Muscle of leg (tissue), 11 donors: Measurements from ENCODE around the gene KLK2. TPM values are rescaled to one million over a fixed set of nuclear protein-coding genes. Genes with fewer than 3 reads are reported as not detected.

Experiments used
- DNase-seq: peaks from one replicate; pipeline ENCODE4 v3.0.0; 2013
- H3K27ac ChIP-seq: one replicate; pipeline ENCODE4 v1.5.1; 2013; ENCODE audit warnings: mild to moderate bottlenecking, low read length, control low read depth
- H3K27me3 ChIP-seq: one replicate; pipeline ENCODE4 v1.6.1; 2013; ENCODE audit warnings: low read length; ENCODE audit not compliant: control insufficient read depth, insufficient read depth
- H3K36me3 ChIP-seq: one replicate; pipeline ENCODE4 v1.6.1; 2013; ENCODE audit warnings: low read length; ENCODE audit not compliant: control insufficient read depth, insufficient read depth
- H3K4me1 ChIP-seq: one replicate; pipeline ENCODE4 v1.6.1; 2013; ENCODE audit warnings: low read length; ENCODE audit not compliant: control insufficient read depth, insufficient read depth
- H3K4me3 ChIP-seq: one replicate; pipeline ENCODE4 v1.5.1; 2013; ENCODE audit warnings: low read length, control low read depth
- H3K9me3 ChIP-seq: replicated peaks from 2 replicates; pipeline ENCODE4 v1.6.1; 2013; ENCODE audit warnings: low read depth, low read length; ENCODE audit not compliant: control insufficient read depth
- WGBS: methylation state at CpG from one replicate; pipeline ENCODE4 v1.1.5; 2013; ENCODE audit warnings: missing lambda C conversion rate; ENCODE audit not compliant: insufficient coverage; 5-methylcytosine and 5-hydroxymethylcytosine counted together
- polyA plus RNA-seq, 8 donors: library from polyadenylated mRNA; unstranded; fragments of 120-200 nt; gene quantifications; one replicate each; pipeline versions ENCODE4 v1.2.1 to v1.2.3, GENCODE V29; 2013; ENCODE audit warnings: inconsistent platforms in 1 of 8, low replicate concordance in 1 of 8; ENCODE audit not compliant: insufficient read length in 8 of 8, insufficient read depth in 1 of 8
- total RNA-seq: library from RNA; stranded (reverse); fragments of 120-200 nt; gene quantifications from one replicate; pipeline ENCODE4 v1.2.4, GENCODE V29; 2013

KLK2 gene
- total and polyA plus RNA-seq, 9 donors, result 0.30 TPM; not detected in 8

DNA sequence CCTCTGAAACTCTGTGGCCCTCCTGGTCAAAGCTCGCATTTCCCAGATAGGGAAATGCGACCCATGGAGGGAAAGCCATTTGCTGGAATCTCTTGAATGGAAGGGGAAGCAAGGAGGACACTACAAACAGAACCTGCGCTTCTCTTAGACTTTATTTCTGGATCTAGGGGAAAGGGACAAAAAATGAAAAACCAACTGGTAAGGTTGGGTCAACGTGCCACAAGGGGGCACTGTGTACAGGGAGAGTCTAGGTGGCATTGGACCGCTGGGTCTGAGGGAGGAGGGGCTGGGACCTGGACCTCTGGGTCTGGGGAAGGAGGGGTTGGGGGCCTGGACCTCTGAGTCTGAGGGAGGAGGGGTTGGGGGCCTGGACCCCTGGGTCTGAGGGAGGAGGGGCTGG, 33.0 kb downstream of the KLK2 start:
- peaks cover 38% of the 10 kb centered on the region for H3K27me3 ChIP-seq
- no peak for DNase-seq
- H3K4me3 ChIP-seq, result no peak overlapping the region
- H3K27ac ChIP-seq, result no peak overlapping the region
- WGBS, result 28% methylated on average over 5 of the region's 5 CpGs
- peaks cover 2% of the 10 kb centered on the region for H3K4me1 ChIP-seq
- no peaks in the 10 kb centered on the region for H3K9me3 ChIP-seq
- no peaks in the 10 kb centered on the region for H3K36me3 ChIP-seq

DNA sequence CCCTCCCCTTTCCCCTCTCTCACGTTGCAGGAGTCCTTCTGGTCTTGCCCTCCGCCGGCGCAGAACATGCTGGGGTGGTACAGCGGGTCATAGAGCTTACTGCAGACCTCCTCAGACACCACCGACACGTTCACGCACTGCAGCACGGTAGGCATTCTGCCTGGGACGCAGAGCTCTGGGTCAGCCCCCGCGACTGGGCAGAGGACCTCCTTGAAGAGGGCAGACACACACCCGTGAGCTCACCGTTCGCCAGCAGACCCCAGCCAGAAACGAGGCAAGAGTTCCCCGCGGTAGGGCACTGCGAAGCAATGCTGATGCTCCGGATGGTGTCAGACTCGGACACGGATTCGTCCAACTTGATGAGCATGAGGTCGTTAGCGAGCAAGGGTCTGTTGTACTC, 35.1 kb downstream of the KLK2 start:
- Histone ChIP-seq H3K4me3 (no peak overlapping the region), H3K27ac (no peak overlapping the region), H3K9me3 (no peaks in the 10 kb centered on the region), H3K36me3 (no peaks in the 10 kb centered on the region), H3K4me1 (peaks cover 2% of the 10 kb centered on the region), H3K27me3 (peaks cover 57% of the 10 kb centered on the region)
- DNase-seq, result no peak
- WGBS, result 60% methylated on average over 25 of the region's 25 CpGs

DNA sequence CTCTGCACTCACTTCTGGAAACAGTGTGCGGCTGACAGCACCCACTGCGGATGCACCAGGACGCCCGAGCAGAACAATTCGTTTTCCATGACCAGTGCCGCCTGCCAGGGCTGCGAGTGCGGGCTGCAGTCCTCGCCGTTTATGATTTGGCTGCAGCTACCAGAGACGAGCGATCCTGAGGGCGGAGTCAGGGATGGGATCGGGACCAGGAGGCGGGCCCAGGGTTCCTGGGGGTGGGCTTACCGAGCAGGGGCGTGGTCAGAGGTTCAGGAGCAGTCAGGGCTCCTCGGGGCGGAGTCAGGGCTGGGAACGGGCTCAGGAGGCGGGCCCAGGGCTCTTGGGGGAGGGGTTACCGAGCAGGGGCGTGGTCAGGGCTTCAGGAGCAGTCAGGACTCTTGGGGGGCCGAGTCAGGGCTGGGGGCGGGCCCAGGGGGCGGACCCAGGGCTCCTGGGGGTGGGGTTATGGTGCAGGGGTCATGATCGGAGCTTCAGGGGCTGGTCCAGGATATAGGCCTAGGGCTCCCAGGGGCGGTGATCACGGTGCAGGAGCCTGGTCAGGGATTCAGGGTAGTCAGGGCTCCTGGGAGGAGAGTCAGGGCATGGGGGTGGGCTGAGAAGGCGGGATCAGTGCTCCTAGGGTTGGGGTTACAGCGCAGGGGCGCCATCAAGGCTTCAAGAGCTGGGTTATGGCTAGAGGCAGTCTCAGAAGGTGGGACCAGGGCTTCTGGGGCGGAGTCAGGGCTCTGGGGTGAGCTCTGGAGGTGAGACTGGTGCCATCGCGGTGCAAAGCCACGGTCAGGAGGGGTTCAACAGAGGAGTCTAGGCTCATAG, 36.2 kb downstream of the KLK2 start:
- Histone ChIP-seq H3K4me3 (no peak overlapping the region), H3K27me3 (peaks cover 57% of the 10 kb centered on the region), H3K4me1 (peaks cover 2% of the 10 kb centered on the region), H3K27ac (no peak overlapping the region), H3K9me3 (no peaks in the 10 kb centered on the region), H3K36me3 (no peaks in the 10 kb centered on the region)
- 3% methylated on average over 34 of the region's 36 CpGs for WGBS
- peak; percentile 15 for DNase-seq

DNA sequence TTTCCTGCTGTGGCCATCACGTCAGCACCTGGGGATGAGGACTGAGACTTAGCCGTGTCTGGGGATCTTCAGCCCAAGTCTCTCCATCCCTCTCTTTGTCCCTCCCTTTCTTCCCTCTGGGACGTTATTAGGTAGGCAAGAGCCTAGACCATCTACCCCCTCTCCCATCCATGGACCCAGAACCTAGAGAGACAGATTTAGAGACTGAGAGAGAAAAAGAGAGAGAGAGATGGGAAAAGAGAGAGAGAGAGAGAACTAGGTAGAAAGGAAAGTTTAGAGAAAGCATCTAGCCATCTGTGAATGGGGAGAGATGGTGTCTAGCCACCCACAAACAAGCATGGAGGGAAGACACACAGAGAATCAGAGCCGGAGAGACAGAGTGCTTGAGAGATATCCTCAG, 37.5 kb downstream of the KLK2 start:
- Histone ChIP-seq H3K27me3 (peaks cover 59% of the 10 kb centered on the region), H3K9me3 (no peaks in the 10 kb centered on the region), H3K4me1 (peaks cover 2% of the 10 kb centered on the region), H3K4me3 (no peak overlapping the region), H3K27ac (no peak overlapping the region), H3K36me3 (no peaks in the 10 kb centered on the region)
- no CpG with 5 or more reads among the region's 4 CpGs for WGBS
- DNase-seq, result no peak

DNA sequence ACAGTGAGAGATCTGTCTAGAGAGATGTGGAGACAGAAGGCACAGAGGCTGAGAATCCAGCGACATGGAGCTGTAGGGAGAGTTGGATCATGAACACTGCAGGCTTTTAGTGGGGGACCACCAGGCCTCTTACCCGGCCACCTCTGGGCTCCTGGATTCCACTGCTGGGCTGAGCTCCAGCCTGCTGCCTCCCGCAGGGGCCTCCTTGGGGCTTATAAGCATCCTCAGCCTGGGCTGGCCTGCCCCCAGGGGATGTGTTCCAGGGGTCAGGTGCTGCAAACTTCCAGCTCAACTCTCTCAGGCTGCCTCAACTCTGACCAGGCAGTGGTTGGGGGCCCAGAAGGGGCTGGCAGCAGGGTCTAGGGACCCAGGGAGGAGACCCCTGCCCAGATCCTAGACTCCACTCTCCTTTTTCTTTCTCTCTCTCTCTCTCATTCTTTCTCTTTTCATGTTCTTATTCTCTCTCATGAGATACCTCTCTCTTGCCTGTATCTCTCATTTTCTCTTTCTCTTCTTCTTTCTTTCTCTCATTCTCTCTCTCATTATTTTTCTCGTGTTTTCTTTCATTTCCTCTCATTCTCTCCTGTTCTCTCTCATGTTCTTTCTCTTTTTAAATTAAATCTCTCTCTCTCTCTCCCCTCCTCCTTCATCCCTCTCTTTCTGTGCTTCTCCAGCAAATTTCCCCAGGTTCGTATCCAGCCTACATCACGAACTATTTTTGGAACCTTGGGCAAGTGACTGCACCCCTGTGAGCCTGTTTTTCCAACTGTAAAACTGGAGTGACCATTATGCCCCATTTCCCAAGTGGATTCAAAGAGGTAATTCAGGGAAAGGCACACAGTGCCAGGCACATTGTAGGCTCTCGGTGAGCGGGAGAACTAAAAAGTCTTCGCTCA, 38.2 kb downstream of the KLK2 start, which contains the start of gene KLK4:
Gene KLK4 (minus strand): TSS at position 190 of the 896 bp plus-strand sequence. CDS start 657 bp downstream, outside the sequence.
- no peaks in the 10 kb centered on the region for H3K9me3 ChIP-seq
- no peak for DNase-seq
- WGBS, result 45% methylated on average over 7 of the region's 9 CpGs
- H3K27me3 ChIP-seq, result peaks cover 59% of the 10 kb centered on the region
- no peaks in the 10 kb centered on the region for H3K36me3 ChIP-seq
- no peak within 1 kb of the TSS for H3K27ac ChIP-seq
- H3K4me3 ChIP-seq, result no peak within 1 kb of the TSS
- H3K4me1 ChIP-seq, result peaks cover 2% of the 10 kb centered on the region

DNA sequence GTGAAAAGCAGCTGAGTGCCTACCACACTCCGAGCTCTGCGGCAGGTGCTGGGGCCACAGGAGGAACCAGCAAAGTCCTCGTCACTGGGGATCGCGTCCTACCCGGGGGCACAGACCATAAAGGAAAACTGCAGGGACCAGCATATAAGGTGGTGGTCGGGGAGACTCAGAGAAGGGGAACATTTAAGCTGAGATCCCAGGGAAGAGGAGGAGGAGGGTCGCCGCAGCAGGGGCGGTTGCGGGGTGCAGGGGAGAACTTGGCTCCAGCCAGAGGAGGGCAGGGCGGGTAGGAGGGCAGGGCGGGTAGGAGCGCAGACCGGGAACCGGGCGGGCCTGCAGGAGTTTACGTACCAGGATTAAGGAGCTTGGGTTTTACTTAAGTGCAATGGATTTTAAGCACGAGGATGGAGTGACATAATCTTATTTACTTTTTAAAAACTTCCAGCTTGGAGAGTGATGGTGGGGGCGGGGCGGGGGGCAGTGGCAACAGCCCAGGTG, 38.9 kb downstream of the KLK2 start:
- no peak overlapping the region for H3K27ac ChIP-seq
- no peak for DNase-seq
- no peaks in the 10 kb centered on the region for H3K36me3 ChIP-seq
- H3K4me1 ChIP-seq, result peaks cover 2% of the 10 kb centered on the region
- H3K9me3 ChIP-seq, result no peaks in the 10 kb centered on the region
- 21% methylated on average over 13 of the region's 21 CpGs for WGBS
- peaks cover 57% of the 10 kb centered on the region for H3K27me3 ChIP-seq
- no peak overlapping the region for H3K4me3 ChIP-seq

DNA sequence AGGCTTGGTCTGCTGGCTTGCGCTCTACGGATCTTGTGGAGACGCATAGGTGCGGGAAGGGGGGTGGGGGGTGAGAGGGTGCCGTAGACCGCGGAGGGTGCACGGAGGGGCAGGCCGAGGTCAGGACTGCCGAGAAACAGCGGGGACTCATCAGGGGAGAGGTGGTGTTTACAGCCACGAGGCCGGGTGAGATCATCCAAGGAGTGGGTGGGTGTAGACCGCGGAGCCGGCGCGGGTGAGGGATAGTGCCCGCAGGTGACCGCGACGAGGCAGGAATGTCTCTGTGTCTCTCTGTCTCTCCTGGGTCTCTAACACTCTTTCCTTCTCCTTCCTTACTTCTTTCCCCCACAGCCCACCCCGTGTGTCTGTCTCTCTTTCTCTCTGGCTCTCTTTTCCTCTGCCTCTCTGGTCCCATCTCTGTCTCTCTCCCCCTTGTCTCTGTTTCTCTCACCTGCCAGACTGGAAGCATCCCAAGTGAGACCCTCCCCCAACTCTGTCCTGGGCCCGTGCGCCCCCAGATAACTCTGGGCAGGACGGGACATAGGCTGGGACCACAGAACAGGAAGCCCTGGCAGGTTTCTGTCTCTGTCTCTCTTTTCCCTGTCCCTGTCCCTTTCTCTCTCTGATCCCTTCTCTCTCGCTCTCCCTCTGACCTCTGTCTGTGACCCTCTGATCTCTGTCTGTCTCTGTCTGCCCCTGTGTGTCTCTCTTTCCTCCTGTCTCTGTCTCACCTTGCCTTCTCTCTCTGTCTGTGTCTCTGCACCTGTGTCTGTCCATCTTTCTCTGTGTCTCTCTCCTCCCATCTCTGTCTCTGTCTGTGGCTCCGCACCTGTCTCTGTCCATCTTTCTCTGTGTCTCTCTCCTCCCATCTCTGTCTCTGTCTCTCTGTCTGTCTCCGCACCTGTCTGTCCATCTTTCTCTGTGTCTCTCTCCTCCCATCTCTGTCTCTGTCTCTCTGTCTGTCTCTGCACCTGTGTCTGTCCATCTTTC, 39.8 kb downstream of the KLK2 start:
- Histone ChIP-seq H3K4me3 (no peak overlapping the region), H3K36me3 (no peaks in the 10 kb centered on the region), H3K27me3 (peaks cover 54% of the 10 kb centered on the region), H3K9me3 (no peaks in the 10 kb centered on the region), H3K27ac (no peak overlapping the region), H3K4me1 (peaks cover 2% of the 10 kb centered on the region)
- WGBS, result 6% methylated on average over 22 of the region's 29 CpGs
- no peak for DNase-seq

DNA sequence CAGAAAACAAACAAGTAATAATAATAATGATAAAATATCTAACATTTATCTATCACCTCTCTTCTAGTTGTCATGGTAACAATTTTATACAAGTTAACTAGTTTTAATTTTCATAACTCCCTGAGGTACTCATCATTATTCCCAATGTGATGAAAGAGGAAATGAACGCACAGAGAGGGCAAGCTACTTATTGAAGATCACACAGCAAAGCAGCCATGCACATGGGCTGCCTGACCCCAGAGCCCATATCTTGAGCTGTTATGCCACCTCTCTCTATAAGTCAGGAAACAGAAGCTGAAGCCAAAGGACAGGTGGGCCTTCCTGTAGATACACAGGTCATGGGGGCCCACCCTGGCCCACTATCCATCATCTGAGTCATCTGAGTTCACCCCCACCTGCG, 42.8 kb downstream of the KLK2 start:
- H3K27me3 ChIP-seq, result peaks cover 31% of the 10 kb centered on the region
- no peaks in the 10 kb centered on the region for H3K36me3 ChIP-seq
- H3K27ac ChIP-seq, result no peak overlapping the region
- no peak overlapping the region for H3K4me3 ChIP-seq
- no CpG with 5 or more reads among the region's 2 CpGs for WGBS
- H3K4me1 ChIP-seq, result no peaks in the 10 kb centered on the region
- no peaks in the 10 kb centered on the region for H3K9me3 ChIP-seq
- DNase-seq, result no peak

DNA sequence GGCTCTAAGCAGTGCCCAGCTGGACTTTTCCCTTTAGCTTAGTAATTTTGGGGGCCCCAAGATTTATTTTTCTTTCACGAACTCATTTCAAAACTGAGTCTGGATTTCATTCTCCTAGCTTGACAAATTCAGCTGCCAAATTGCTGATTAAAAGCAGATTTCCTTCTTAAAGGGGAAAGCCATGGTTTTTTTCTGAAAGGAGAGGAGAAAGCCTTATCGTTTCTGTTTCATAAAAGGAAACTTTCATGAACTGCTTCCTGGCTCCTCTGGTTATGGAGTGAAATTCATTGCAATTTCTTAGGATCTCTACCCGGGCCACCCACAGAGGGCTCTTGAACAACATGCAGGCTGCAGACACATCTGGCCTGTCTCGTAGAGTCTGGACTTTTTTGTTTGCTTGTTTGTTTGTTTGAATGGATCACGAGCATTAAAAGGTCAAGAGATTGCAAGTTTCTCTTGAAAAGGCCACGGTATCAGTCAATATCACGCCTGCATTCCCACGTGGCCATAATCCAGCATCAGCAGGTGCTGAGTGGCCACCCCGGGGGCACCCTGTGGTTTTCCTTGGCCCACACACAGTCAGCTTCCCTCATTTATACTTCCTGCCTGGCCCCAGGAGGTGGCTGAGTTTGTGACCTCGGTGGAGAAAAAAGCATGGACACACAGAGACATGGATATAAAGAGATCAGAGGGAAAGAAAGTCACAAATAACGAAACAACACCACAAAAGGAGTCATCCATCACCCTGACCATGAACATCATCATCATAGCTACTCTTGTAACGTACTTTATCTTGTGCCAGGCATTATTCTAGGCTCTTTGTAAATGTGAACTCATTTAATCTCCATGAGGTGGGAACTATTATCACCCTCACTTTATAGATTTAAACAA, 48.4 kb downstream of the KLK2 start:
- peak; percentile 53 for DNase-seq
- no peaks in the 10 kb centered on the region for H3K36me3 ChIP-seq
- H3K4me3 ChIP-seq, result no peak overlapping the region
- peaks cover 11% of the 10 kb centered on the region for H3K27me3 ChIP-seq
- 0% methylated on average over 1 of the region's 12 CpGs for WGBS
- no peak overlapping the region for H3K27ac ChIP-seq
- H3K9me3 ChIP-seq, result no peaks in the 10 kb centered on the region
- no peaks in the 10 kb centered on the region for H3K4me1 ChIP-seq
